Measurements from ENCODE around the gene GABRD.

- no peak for TF ChIP-seq CTCF (IDR thresholded peaks at IDR 0.05; ENCODE audit: borderline replicate concordance, extremely low read depth, low read length, poor library complexity, severe bottlenecking)
- TF ChIP-seq EZH2 (IDR thresholded peaks at IDR 0.05; ENCODE audit: borderline replicate concordance, low read depth, low read length, severe bottlenecking): no peak
Measured at GRCh38 chr1:2046953-2047748, 28.0 kb downstream of the GABRD start.
